Lower leg skin (tissue), 3 donors: Measurements from ENCODE around the gene MRPL21.

Experiments used
- POLR2A ChIP-seq, 2 donors: fragments of 450-650 bp; IDR thresholded peaks; one replicate each; pipeline ENCODE4 v1.6.1; 2016 to 2017; ENCODE audit warnings: antibody characterized with exemption in 2 of 2, mild to moderate bottlenecking in 1 of 2, moderate library complexity in 1 of 2
- TF ChIP-seq, protein P1 (sequence below), 3 donors: fragments of 450-650 bp; IDR thresholded peaks; one replicate each; pipeline ENCODE4 v1.5.1; 2016; ENCODE audit warnings: antibody characterized with exemption in 3 of 3, mild to moderate bottlenecking in 3 of 3, moderate library complexity in 2 of 3

GRCh38 chr11:68935066-68935465, 31.4 kb upstream of the MRPL21 start:
- TF ChIP-seq, protein P1, sequence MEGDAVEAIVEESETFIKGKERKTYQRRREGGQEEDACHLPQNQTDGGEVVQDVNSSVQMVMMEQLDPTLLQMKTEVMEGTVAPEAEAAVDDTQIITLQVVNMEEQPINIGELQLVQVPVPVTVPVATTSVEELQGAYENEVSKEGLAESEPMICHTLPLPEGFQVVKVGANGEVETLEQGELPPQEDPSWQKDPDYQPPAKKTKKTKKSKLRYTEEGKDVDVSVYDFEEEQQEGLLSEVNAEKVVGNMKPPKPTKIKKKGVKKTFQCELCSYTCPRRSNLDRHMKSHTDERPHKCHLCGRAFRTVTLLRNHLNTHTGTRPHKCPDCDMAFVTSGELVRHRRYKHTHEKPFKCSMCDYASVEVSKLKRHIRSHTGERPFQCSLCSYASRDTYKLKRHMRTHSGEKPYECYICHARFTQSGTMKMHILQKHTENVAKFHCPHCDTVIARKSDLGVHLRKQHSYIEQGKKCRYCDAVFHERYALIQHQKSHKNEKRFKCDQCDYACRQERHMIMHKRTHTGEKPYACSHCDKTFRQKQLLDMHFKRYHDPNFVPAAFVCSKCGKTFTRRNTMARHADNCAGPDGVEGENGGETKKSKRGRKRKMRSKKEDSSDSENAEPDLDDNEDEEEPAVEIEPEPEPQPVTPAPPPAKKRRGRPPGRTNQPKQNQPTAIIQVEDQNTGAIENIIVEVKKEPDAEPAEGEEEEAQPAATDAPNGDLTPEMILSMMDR (IDR thresholded peaks at IDR 0.05) = no peak
- no peak for TF ChIP-seq POLR2A (IDR thresholded peaks at IDR 0.05)
